WERI-Rb-1 (cell line): ENCODE results near the gene KCNT1.

Source experiments
- DNase-seq: peaks from one replicate; pipeline ENCODE4 v3.0.0-alpha.2; 2020
- H3K27ac ChIP-seq: fragments of 250-450 bp; sonication (Bioruptor Pico); 2 replicates; pipeline ENCODE4 v1.5.1; 2020; ENCODE audit warnings: mild to moderate bottlenecking, moderate library complexity
- H3K27me3 ChIP-seq: fragments of 250-450 bp; sonication (Bioruptor Pico); 2 replicates; pipeline ENCODE4 v1.5.1; 2021; ENCODE audit warnings: mild to moderate bottlenecking, low read depth, moderate library complexity; ENCODE audit not compliant: insufficient read depth, severe bottlenecking
- H3K36me3 ChIP-seq: fragments of 250-450 bp; sonication (Bioruptor Pico); 2 replicates; pipeline ENCODE4 v1.5.1; 2020; ENCODE audit warnings: mild to moderate bottlenecking, moderate library complexity
- H3K4me3 ChIP-seq: 2 replicates; pipeline ENCODE4 v1.5.1; 2011; ENCODE audit warnings: low read depth, mild to moderate bottlenecking, control low read depth, low read length
- H3K9me3 ChIP-seq: fragments of 250-450 bp; sonication (Bioruptor Pico); 2 replicates; pipeline ENCODE4 v1.5.1; 2021; ENCODE audit warnings: mild to moderate bottlenecking, moderate library complexity; ENCODE audit not compliant: severe bottlenecking
- TF ChIP-seq, protein P1 (sequence below): IDR thresholded peaks from 2 replicates; pipeline ENCODE4 v1.5.1; 2011; ENCODE audit warnings: low read depth, mild to moderate bottlenecking, control low read depth, inconsistent platforms, low read length

The KCNT1 gene

DNA sequence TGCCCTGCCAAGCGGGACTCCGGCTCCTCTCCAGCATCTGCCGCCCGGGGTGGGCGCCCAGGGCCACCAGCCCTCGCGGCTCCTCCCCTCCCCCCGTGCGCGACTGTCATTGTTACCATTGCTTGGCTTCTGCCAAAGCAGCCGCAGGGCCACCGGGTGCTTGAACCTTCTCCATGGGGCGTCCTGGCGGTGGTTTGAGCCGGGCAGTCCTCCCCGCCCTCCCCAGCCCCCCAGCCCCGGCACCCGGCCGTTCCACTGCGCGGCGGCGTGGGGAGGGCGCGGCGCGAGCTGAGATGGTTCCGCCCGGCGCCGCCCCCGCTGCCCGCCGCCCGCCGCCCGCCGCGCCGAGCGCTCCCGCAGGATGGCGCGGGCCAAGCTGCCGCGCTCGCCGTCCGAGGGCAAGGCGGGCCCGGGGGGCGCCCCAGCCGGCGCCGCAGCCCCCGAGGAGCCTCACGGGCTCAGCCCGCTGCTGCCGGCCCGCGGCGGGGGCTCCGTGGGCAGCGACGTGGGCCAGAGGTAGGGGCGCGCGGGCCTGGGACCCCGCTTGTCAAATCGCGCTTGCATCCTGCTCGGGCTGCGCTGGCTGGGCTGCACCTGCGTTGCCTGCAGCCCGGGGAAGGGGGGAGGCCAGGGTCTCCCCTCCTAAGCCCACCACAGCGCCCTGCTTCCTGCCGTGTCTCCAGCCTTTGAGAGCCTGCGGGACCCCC, 34.4 kb downstream of the KCNT1 start:
- no peak overlapping the region for H3K27ac ChIP-seq

DNA sequence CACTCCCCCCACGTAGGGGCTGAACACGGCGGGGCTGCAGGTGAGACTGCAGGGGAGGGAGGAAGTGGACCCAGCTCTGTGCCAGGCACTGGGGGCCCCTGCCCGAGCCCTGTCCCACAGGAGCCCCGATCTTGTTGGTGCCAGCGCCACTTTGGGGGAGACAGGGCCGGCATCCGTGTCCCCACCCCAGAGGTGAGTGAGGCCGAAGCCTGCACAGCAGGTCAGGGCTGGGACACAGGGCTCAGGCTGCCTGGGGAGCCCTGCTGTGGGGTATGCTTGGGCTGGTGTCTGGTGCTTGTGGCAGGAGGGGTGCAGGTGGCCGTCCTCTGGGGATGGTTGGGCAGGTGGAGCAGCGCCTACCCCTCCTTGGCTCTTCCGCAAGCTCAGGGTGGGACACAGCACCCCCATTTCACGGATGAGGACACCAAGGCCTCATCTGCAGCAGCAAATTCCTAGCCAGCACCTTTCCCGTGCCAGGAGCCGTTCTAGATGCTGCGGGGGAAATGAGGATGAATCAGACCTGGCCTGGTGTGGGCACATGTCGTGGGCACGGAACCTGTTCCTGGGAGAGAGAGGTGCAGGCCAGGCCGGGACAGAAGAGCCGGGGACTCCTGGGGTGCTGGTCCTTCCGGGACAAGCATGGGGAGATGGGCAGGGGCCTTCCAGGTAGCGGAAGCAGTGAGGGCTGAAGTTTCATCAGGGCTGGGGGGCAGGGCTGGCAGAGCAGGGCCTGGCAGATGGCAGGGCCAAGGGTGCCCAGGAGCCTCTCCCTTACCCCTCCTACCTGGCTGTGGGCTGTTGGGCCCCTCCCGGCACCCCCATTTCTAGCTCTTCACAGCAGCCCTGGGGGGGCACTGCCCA, 35.2 kb downstream of the KCNT1 start:
- H3K27me3 ChIP-seq, result no peaks in the 10 kb centered on the region
- no peak overlapping the region for H3K27ac ChIP-seq
- H3K36me3 ChIP-seq, result no peaks in the 10 kb centered on the region
- TF ChIP-seq, protein P1, sequence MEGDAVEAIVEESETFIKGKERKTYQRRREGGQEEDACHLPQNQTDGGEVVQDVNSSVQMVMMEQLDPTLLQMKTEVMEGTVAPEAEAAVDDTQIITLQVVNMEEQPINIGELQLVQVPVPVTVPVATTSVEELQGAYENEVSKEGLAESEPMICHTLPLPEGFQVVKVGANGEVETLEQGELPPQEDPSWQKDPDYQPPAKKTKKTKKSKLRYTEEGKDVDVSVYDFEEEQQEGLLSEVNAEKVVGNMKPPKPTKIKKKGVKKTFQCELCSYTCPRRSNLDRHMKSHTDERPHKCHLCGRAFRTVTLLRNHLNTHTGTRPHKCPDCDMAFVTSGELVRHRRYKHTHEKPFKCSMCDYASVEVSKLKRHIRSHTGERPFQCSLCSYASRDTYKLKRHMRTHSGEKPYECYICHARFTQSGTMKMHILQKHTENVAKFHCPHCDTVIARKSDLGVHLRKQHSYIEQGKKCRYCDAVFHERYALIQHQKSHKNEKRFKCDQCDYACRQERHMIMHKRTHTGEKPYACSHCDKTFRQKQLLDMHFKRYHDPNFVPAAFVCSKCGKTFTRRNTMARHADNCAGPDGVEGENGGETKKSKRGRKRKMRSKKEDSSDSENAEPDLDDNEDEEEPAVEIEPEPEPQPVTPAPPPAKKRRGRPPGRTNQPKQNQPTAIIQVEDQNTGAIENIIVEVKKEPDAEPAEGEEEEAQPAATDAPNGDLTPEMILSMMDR, result no peak
- no peaks in the 10 kb centered on the region for H3K9me3 ChIP-seq
- no peak for DNase-seq
- H3K4me3 ChIP-seq, result peak overlapping the region; percentile 9; the same call in 1 of the 2 replicates

More for the DNA sequence above, 34.4 kb downstream of the KCNT1 start:
- peak overlapping the region; percentile 37 for H3K4me3 ChIP-seq
- H3K9me3 ChIP-seq, result peaks cover 3% of the 10 kb centered on the region
- no peaks in the 10 kb centered on the region for H3K36me3 ChIP-seq
- TF ChIP-seq, protein P1, result no peak
- no peaks in the 10 kb centered on the region for H3K27me3 ChIP-seq
- peak; percentile 35 for DNase-seq

DNA sequence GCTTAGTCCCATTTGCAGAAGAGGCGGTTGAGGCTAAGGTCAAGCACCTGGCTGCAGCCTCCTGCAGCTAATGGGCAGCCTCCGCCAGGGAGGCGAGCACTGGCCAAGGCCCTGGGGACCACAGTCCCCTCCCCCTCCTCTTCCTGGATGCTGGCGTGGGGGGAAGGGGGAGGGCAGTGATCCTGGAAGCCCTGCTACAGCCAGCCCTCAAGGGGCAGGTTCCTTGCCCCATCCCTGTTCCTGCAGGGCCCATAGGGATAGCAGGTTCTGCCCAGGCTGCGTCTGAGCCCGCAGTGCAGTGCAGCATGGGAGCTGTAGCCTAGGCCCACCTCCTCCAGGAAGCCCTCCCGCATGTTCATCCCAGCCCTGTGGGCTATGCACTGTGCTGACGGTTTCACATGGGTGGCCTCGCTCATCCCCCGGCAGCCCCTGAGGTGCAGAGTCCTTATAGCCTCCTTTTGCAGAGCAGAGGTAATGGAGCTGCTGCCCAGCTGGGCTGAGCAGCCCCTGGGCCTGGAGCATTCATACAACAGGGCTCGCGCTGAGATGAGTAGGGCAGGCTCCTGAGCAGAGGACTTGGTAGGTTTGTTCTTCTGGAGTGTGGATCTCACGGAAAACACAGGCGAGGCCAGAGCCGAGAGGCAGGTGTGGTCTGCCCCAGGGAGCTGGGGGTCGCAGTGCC, 36.0 kb downstream of the KCNT1 start:
- H3K27ac ChIP-seq, result no peak overlapping the region
- no peaks in the 10 kb centered on the region for H3K9me3 ChIP-seq
- DNase-seq, result no peak
- H3K27me3 ChIP-seq, result no peaks in the 10 kb centered on the region
- no peak overlapping the region for H3K4me3 ChIP-seq
- TF ChIP-seq, protein P1, result no peak
- H3K36me3 ChIP-seq, result no peaks in the 10 kb centered on the region

DNA sequence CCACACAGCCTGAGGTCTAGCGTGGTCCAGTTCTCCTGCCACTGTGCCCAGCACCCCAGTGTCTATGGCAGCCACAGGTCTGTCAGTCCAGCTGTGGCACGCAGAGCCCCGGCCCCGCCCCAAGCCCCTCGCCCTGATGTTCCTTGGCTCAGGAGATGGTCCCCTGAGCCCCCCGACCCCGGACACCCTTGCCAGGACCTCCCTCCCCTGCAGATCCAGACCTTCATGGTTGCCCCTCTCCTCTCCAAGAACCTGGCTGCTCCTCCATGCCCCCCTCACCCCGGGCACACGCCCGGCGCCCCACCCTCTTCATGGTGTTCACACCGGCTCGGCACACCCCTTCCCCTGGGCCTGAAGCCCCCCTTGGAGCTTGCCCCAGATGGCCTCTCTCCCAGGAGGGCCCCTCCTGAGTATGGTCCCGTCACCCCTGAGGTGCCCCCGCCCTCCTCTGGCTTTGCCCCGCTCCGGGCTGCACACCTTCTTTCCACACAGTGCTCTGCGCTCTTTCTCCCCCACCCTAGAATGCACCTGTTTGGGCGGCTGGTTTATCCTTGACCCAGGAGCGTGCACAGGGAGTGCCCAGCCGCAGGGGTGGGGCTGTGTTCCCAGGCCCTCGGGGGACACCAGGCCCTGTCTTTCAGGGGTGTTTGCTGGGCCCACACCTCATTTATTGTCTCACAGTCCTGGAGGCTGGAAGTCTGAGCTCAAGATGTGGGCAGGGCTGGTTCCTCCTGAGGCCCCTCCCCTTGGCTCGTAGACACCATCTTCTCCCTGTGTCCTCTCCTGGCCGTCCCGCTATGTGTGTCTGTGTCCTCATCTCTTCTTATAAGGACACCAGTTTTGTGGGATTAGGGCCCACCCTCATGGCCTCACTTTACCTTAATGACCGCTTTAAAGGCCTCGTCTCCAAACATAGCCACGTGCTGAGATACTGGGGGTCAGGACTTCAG, 37.6 kb downstream of the KCNT1 start:
- Histone ChIP-seq H3K4me3 (no peak overlapping the region), H3K27ac (no peak overlapping the region), H3K27me3 (no peaks in the 10 kb centered on the region), H3K9me3 (no peaks in the 10 kb centered on the region), H3K36me3 (no peaks in the 10 kb centered on the region)
- TF ChIP-seq, protein P1, result no peak
- DNase-seq, result no peak
